ENCODE data around the gene ENHO. TPM values are rescaled to one million over a fixed set of nuclear protein-coding genes. Genes with fewer than 3 reads are reported as not detected.
"Not testable (repeated sequence)": the region's sequence is repeated elsewhere in the genome, so short reads cannot be mapped to it uniquely, and the experiment has no call there.

ENHO gene
- total RNA-seq, 1 donor from 2014 or later = under 0.01 TPM

- no peak for DNase-seq (ENCODE audit: low read depth in 2 of 2)
These were observed 14.8 kb downstream of the ENHO start for GRCh38 chr9:34507966-34508365.

DNA sequence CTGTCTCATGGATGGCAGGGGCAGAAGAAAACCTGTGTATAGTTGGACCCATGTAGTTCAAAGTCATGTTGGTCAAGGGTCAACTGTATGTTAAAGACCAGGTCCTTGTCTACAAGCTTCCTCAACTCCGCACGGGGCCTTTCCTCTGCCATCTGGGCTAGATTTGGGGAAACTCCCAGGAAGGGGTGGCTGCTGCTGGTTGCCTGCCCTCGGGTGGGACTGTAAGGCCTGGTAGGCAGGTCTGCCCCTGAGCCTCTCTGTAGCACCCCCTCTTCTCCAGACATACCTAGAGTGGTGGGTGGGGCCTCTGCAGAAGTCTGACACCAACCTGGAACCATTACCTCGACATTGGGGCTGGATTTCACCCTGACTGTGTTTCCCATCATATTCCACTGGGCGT lies 15.2 kb downstream of the ENHO start:
- no peak for DNase-seq (ENCODE audit: low read depth in 2 of 2)

GRCh38 chr9:34506623-34507022 lies 16.2 kb downstream of the ENHO start:
- DNase-seq (ENCODE audit: low read depth in 2 of 2) = no peak

GRCh38 chr9:34505370-34506120 lies 17.2 kb downstream of the ENHO start:
- DNase-seq (ENCODE audit: low read depth in 2 of 2) = no peak

DNA sequence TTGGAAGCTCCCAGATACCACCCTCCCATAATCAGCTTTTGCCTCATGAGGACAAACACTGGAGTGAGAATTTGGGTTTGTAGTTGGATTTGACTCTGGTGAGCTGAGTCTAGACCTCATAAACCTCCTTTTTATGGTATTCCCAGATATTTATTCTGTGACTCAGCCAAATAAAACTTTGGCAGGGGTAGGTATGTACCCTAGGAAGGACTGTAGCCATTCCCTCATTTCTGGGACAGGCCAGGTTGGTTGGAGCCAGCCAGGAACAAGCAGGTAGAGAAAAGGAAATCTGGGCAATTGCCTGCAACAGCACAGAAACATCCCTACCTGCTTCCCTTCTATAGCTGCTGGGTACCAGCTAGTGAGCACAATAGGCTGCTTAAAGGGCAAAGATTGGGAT lies 19.4 kb downstream of the ENHO start:
- DNase-seq (ENCODE audit: low read depth in 2 of 2) = no peak

DNA sequence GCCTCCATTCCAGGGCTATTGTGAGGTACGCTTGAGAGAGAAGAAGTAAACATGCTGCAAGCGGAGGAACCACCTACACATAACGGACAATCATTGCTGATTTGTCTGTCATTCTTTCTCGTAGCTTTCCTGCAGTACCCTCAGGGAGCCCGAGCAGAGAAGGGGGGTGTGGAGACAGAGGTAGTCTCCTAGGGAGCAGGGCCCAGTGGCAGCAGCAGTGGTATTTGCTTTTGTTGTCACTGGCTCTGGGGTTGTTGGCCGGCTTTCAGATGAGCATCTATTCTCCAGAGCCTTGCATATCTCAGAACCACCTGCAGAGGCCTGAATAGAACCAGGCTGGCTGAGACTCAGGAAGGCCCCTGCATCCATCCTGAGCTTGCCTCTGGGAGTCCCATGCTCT lies 19.9 kb downstream of the ENHO start:
- no peak for DNase-seq (ENCODE audit: low read depth in 2 of 2)

- DNase-seq (ENCODE audit: low read depth in 2 of 2) = no peak
These were observed 20.3 kb downstream of the ENHO start for GRCh38 chr9:34502471-34502870.

- DNase-seq (ENCODE audit: low read depth in 2 of 2) = peak in 1 of 2 donors; percentile 38
These were observed 20.8 kb downstream of the ENHO start for GRCh38 chr9:34501889-34502425.

GRCh38 chr9:34501372-34501771 lies 21.4 kb downstream of the ENHO start:
- DNase-seq (ENCODE audit: low read depth in 2 of 2) = no peak

DNA sequence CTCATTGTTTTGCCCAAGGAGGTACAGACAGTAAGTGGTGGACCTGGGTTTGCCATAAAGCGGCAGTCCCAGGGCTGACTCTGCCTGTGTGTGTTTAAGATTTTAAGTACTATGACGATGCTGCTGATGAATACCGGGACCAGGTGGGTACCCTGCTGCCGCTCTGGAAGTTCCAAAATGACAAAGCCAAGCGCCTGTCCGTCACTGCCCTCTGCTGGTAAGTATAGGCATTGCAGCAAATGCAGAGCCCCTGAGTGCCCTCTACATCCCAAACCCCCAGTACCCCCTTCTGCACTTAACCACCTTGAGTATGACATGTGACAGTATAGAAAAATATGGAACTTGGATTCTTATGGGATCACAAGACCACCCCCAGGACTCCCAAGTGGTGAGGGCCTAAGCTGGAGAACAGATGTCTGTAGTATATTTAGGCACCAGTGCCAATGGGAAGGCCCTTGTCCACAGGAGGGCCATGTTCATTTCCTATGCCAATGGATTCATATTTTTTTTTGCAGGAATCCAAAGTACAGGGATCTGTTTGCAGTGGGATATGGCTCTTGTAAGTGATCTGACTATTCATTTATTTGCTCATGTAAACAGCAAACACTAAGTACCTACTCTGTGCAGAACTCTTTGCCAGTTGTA lies 22.0 kb downstream of the ENHO start:
- peak; percentile 17 to 36 for DNase-seq (ENCODE audit: low read depth in 2 of 2)

- DNase-seq (ENCODE audit: low read depth in 2 of 2) = no peak
These were observed 23.7 kb downstream of the ENHO start for GRCh38 chr9:34499076-34499475.

GRCh38 chr9:34498553-34498952 lies 24.2 kb downstream of the ENHO start:
- DNase-seq (ENCODE audit: low read depth in 2 of 2) = no peak

DNA sequence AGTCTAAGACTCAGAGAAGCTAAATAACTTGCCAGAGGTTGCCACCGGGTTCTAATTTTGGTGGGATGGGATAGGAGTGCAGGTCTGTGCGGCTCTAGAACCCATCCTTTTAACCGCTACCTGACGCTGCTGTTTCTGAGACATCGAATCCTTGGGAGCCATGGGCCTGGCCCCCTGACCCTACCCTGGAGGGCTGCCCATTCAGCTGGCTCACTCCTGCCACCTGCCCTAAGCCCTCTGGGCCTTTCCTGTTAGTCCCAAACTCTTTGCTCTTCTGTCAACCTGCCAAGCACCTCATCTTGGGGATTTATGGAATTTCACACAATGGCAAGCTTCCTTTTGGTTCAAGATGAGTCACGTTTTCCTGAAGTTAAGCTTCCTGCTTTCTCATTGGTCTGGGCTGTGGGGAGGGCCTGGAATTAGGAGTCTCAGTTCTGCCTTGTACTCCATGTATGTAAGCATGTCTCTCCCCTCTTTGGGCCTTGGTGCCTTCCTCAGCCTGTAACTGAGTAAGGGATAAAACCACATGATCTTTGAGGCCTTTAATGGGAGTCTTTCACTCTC lies 26.6 kb downstream of the ENHO start:
- DNase-seq (ENCODE audit: low read depth in 2 of 2) = peak; percentile 51 to 93

DNA sequence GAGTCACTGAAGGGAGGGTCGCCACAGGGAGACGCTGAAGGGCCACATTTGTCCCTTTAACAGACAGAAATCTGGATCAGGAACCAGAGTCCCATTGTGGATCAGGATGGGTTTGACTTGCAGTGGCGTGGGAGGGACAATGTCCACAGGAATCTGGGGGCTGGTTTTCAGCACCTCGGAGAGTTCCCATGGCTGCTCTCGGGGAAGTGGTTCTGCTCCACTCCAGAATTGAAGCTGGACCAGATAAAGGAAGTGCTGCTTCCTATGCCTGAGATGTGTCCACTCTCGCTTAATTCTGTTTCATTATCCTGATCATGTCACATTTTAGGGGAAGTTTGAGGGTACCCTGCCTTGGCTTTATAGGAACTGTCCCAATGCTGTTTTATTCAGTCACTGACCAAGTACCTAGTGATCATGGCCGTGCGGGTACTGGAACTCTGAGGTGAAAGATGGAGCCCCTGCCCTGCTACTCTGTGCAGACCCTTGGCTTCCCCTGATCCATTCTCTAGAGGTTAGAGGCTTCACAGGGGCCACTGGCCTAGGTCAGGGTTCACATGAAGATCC lies 28.7 kb downstream of the ENHO start:
- peak; percentile 46 to 60 for DNase-seq (ENCODE audit: low read depth in 2 of 2)

- no peak for DNase-seq (ENCODE audit: low read depth in 2 of 2)
These were observed 30.7 kb downstream of the ENHO start for GRCh38 chr9:34492051-34492450.

DNA sequence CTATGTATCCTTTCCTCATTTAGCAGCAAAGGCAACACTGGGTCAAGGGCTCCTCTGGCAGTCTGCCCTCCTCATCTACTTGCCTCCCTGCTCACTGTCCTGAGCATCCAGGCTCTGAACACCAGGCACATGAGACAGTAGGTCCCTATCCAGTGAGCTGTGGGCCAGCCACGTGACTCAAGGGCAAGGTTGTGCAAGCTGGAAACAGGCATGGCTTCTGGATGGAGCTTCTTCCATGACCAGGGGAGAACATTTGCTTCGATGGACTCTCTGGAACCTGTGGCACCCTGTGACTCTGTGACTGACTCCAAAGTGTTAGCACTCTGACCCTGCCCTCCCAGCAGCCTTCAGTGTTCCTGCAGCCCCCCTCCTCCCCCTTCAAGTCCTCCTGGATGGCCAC lies 31.2 kb downstream of the ENHO start:
- DNase-seq (ENCODE audit: low read depth in 2 of 2) = no peak

DNA sequence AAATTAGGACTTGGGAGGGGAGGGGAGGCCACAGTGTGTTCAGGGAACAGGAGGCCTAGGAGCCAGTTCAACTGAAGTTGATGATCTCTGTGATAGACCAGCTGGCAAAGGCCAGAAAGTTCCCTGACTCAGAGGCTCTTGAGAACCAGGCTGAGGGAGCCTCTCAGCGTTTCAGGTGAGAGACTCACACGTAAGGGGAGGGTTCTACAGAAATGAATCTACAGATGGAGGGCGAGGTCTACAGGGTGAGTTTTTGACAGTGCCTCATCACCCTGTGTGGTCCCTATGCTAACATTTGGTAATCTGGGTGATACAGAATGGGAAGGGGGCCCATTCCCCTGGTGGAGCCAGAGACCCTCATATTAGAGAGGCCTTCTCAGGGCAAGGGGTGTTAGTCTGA lies 32.0 kb downstream of the ENHO start:
- DNase-seq (ENCODE audit: low read depth in 2 of 2) = no peak

GRCh38 chr9:34490360-34490759 lies 32.4 kb downstream of the ENHO start:
- DNase-seq (ENCODE audit: low read depth in 2 of 2) = no peak

- no peak for DNase-seq (ENCODE audit: low read depth in 2 of 2)
These were observed 36.2 kb downstream of the ENHO start for GRCh38 chr9:34486572-34486971.

GRCh38 chr9:34485822-34486221 lies 37.0 kb downstream of the ENHO start:
- DNase-seq (ENCODE audit: low read depth in 2 of 2) = no peak

DNA sequence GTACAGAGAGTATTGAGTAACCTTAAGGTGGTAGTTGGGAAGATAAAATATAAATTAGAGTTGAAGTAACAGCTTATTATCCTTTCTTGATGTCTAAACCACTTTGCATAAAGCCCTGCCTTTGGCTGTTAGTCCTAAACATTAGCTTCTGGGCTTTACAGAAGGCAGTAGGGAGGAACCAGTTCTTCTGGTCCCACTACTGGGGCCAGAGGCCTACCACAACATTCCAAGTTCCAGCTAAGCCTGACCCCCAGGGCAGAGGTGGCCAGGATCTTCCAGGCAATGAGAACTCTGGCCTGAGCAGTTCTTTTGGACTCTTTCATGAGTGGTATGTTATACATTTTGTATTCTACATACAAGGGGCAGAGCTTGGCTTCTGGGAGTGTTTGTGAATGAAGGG lies 38.1 kb downstream of the ENHO start:
- DNase-seq (ENCODE audit: low read depth in 2 of 2) = no peak

DNA sequence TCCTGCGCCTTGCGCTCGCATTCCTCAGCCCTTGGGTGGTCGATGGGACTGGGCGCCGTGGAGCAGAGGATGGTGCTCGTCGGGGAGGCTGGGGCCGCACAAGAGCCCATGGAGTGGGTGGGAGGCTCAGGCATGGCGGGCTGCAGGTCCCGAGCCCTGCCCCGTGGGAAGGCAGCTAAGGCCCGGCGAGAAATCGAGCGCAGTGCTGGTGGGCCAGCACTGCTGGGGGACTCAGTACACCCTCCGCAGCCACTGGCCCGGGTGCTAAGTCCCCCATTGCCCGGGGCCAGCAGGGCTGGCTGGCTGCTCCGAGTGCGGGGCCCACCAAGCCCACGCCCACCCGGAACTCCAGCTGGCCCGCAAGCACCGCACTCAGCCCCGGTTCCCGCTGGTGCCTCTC lies 40.0 kb downstream of the ENHO start:
- not testable (repeated sequence) for DNase-seq (ENCODE audit: low read depth in 2 of 2)

Measured in dermis microvascular lymphatic vessel endothelial cell (primary cell).